Neural progenitor cell (in vitro differentiated cells): ENCODE measurements around the gene PHF14.
"Not testable (repeated sequence)": the region's sequence is repeated elsewhere in the genome, so short reads cannot be mapped to it uniquely, and the experiment has no call there.

ENCODE experiments used
- CTCF ChIP-seq: fragments of 200-600 bp; sonication (generic); IDR thresholded peaks from 2 replicates; pipeline ENCODE4 v1.5.1; 2017; ENCODE audit warnings: antibody characterized with exemption, mild to moderate bottlenecking
- EZH2phosphoT487 ChIP-seq: fragments of 200-600 bp; sonication (generic); IDR thresholded peaks from 2 replicates; pipeline ENCODE4 v1.6.1; 2017; ENCODE audit warnings: antibody characterized with exemption

- not testable (repeated sequence) for TF ChIP-seq CTCF, EZH2phosphoT487
Measured at GRCh38 chr7:10960242-10960641, 13.4 kb upstream of the PHF14 start.
